Erythroblast (primary cell): Measurements from ENCODE around the gene CCDC71L.

Source experiments
- GATA1 ChIP-seq: IDR thresholded peaks from 2 replicates; pipeline ENCODE4 v1.6.1; 2011; ENCODE audit warnings: low read depth, mild to moderate bottlenecking, control low read depth, low read length, moderate library complexity
- POLR2A ChIP-seq: IDR thresholded peaks from 2 replicates; pipeline ENCODE4 v1.6.1; 2011; ENCODE audit warnings: mild to moderate bottlenecking, low read length

DNA sequence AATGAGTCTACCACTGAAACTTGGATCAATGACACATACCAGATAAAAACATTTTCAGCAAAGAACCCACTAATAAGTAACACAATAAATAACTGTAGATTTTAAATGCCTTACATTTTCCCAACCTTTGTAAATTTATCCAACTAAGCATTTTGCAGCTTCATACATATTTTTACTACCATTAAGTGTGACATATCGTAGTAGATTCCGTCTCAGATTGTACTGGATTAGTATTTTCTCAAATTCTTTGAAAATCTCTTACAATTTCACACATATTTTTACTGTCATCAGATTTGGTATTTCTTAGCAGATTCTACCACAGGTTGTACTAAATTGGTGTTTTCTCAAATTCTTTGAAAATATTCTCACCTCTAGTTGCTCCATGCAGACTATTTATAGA lies 26.0 kb downstream of the CCDC71L start:
- no peak for TF ChIP-seq POLR2A
- TF ChIP-seq GATA1, result no peak
